NOMO-1 treated with DMSO at 0.1 percent for 48 hours (cell line): ENCODE measurements around the gene ESYT2.
"Not testable (repeated sequence)": the region's sequence is repeated elsewhere in the genome, so short reads cannot be mapped to it uniquely, and the experiment has no call there.

Source experiments
- DNase-seq: peaks from one replicate; lab custom pipeline; 2025; ENCODE audit not compliant: unreplicated experiment; lab: John Stamatoyannopoulos, UW

ESYT2 gene

DNA sequence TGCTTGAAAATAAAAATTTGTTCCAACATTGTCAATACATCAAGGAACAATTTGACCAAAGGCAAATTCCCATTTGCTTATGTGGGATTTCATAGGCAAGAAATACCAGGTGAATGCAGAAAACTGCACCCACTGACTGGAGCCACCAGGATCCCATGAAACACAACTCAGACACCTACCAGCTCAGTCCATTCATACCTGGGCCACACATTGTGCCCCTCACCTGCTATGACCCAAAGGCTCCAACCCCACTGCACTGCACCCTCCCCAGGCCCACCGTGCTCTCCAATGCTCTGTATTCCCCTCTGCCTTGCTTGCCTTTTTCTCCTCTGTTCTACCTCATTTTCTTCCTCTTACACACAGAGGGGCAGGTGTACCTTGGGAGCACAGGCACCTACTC, 130.0 kb downstream of the ESYT2 start:
- DNase-seq = no peak

DNA sequence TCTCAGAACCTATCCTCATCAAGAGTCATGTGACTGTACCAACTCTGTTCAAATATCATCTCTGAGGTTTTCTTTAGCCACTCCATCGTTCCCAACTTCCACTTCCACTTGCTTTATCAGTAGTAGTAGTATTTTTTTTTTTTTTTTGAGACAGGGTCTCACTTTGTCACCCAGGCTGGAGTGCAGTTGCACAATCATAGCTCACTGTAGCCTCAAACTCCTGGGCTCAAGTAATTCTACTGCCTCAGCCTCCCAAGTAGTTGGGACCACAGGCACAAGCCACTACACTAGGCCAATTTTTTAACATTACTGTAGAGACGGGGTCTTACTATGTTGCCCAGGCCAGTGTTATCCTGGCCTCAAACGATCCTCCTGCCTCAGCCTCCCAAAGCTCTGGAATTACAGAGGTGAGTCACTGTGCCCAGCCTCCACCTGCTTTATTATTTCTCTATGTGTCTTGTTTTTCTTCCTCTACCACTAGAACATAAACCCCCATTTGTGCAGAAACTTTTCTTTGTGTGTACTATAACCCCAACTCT, 130.6 kb downstream of the ESYT2 start:
- DNase-seq = no peak

GRCh38 chr7:158697597-158697996, 131.7 kb downstream of the ESYT2 start:
- DNase-seq = not testable (repeated sequence)

- DNase-seq = peak; percentile 83
Measured at GRCh38 chr7:158695726-158696452, 133.4 kb downstream of the ESYT2 start.

DNA sequence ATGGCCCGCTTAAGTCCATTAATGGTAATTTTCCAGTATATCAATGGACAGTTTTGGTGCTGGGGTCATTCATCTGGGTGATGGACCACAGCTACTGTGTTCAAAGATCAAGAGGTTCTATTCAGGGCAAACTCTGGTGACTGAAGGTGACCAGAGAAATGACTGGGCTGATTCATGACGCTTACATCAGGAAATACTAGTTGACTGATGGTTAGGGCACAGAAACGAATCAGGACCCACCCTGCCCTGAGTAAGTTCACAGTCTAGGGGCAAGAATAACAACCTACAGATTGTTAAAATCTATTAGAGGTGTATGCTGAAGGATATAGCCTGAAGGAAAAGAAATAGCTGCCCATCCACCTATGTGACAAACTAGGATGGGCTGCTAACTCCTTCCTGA, 134.3 kb downstream of the ESYT2 start:
- no peak for DNase-seq

GRCh38 chr7:158694650-158695049, 134.7 kb downstream of the ESYT2 start:
- no peak for DNase-seq

DNA sequence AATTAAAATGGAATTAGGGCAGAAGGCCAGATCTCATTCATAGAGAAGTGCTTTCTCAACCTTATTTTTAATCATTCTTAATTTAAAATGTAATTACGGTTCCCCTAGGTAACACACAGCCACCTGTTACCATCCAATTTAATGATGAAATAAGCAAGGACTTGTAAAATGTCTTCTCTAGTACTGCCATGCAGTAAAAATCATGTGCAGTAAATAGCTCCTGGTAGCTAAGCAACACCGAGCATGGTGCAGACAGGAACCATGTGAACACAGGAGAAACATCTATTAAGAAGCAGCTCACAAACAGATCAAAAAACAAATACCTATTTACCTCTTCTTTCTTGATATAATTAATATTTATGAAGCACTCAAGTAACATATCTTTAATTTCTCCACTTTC, 139.8 kb downstream of the ESYT2 start:
- DNase-seq = no peak

DNA sequence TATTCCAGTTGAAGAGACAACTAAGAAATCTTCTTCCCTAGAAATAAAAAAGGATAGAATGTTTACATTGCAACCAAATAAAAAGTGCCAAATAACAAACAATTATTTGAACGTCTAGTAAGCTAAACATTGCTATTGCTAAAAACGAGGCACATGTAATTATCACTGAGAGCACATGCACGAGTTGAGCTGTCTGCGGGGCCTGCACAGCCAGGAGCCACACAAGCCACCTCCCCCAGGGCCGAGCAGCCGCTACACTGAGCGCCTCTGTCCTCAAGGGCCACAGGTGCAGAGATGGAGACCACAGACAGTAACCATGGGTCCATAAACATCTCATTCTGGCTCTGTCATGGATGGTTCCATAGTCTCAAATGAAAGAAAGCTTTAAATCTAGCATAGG, 141.9 kb downstream of the ESYT2 start:
- DNase-seq = no peak

DNA sequence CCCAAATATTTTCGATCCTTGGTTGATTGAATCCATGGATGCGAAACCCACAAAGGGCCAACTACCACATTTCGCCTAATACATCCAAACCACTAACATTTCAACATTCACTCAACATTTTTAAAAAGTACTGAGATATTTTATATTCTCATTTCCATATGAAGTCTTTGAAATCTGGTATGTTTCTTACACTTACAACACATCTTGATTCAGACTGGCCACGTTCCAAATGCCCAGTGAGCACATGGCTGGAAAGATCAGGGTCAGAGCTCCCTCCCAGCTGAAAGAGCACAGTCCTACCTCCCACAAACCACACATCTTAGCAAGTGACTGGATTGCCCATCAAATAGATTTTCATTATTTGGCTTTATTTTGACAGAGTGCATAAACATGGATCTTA, 143.6 kb downstream of the ESYT2 start:
- DNase-seq = no peak

DNA sequence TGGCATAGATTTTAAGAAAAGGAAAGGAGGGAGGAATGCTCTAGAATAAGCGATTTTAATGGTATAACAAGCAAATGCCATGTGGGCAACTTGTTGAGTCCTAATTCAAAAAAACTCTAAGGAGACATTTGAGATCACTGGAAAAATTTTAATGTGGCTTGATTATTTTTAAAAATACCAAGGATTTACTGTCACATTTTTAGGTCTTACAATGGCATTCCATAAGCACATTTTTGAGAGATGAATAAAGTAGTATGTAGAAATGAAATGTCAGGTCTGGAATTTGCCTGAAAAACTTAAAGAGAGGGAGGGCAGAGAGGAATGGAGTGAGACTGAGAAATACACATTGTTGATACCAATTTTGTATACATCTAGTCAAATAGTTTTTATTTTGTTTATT, 145.0 kb downstream of the ESYT2 start:
- DNase-seq = no peak

- DNase-seq = no peak
Measured at GRCh38 chr7:158683541-158683940, 145.8 kb downstream of the ESYT2 start.

GRCh38 chr7:158682456-158682855, 146.9 kb downstream of the ESYT2 start:
- no peak for DNase-seq
